HG03558 (cell line): ENCODE measurements around the gene AGFG2.
"Not testable (repeated sequence)": the region's sequence is repeated elsewhere in the genome, so short reads cannot be mapped to it uniquely, and the experiment has no call there.

Experiments used
- ATAC-seq: cut with Tn5 transposase; IDR thresholded peaks from one replicate; pipeline ENCODE4 v1.9.1; 2021; ENCODE audit warnings: moderate number of reproducible peaks; ENCODE audit not compliant: unreplicated experiment; ENCODE audit errors: extremely low read depth

The AGFG2 gene

GRCh38 chr7:100520138-100520537, 18.9 kb upstream of the AGFG2 start:
- no peak for ATAC-seq

- no peak for ATAC-seq
Measured at GRCh38 chr7:100521076-100521475, 17.9 kb upstream of the AGFG2 start.

GRCh38 chr7:100521909-100522593, 17.0 kb upstream of the AGFG2 start:
- ATAC-seq = not testable (repeated sequence)

GRCh38 chr7:100523192-100523591, 15.8 kb upstream of the AGFG2 start:
- not testable (repeated sequence) for ATAC-seq

- not testable (repeated sequence) for ATAC-seq
Measured at GRCh38 chr7:100528108-100528866, 10.7 kb upstream of the AGFG2 start.

DNA sequence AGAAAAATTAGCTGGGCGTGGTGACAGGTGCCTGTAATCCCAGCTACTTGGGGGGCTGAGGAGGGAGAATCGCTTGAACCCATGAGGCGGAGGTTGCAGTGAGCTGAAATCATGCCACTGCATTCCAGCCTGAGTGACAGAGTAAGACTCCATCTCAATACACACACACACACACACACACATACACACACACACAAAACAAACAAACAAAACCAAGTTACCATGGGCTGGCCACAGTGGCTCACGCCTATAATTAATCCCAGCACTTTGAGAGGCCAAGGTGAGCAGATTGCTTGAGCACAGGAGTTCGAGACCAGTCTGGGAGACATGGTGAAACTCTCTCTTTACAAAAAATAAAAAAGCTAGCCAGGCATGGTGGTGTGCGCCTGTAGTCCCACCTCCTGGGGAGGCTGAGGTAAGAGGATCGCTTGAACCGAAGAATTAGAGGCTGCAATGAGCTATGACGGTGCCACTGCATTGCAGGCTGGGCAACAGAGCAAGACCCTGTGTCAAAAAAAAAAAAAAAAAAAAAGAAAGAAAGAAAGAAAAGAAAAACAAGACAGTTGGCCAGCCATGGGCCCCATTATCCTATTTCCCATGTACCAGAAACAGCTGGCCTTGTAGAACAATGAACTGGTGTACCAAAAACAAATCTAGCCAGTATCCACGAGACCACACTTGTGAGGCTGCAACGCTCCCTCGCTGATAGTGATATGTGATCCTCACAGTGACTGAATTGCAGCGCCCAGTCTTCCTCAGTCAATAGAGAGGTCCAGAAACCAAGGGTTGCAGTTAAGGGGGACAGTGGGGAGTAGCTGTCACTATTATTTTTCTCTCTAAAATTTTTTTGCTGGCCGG, 6.6 kb upstream of the AGFG2 start:
- no peak for ATAC-seq

- ATAC-seq = not testable (repeated sequence)
Measured at GRCh38 chr7:100535982-100536381, 3.0 kb upstream of the AGFG2 start.

DNA sequence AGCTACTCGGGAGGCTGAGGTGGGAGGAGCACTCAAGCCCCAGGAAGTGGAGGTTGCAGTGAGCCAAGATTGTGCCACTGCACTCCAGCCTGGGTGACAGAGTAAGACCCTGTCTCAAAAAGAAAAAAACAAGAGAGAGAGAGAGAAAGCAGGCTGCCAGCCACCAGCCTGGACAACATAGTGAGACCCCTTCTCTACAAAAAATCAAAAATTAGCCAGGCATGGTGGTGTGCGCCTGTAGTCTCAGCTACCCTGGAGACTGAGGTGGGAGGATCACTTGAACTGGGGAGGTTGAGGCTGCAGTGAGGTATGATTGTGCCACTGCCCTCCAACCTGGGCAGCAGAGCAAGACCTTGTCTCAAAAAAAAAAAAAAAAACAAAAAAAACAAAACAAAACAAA, 2.3 kb upstream of the AGFG2 start:
- ATAC-seq = not testable (repeated sequence)

DNA sequence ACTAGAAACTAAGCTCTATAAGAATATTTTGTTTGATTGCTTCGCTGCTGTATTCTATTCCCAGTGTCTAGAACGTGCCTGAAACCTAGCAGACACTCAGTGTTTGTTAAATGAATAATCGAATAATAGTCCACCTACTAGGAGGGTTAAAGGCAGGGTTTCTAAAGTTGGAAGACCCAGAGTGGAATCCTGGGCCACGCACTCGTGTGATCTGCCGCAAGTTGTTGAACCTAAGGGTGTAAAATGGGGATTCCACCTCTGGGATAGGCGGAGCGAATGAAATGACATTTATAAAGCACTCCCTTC, 702 bp upstream of the AGFG2 start:
- no peak for ATAC-seq

DNA sequence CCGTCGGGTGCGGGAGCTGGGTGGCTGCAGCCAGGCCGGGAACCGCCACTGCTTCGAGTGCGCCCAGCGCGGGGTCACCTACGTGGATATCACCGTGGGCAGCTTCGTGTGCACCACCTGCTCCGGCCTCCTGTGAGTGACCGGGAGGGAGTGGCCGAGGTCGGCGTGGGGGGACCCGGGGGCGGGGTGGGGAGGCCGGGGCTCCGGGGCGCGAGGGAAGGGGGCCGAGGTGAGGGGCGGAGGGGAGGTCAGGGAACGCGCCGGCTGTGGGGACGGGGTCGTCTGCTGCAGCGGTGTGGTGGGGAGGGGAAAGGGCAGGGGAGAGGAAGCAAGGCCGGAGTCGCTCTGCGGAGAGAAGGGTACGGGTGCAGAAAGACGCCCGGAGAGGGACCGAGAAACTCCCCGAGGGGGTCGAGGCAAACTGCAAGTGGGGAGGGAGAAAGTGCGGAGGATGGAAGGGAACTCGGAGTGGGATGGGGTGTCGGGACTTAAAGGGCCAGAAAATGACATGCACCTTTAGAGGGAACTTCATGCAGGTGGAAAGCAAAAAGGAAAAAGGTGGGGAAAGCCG, 518 bp downstream of the AGFG2 start:
- ATAC-seq = no peak

DNA sequence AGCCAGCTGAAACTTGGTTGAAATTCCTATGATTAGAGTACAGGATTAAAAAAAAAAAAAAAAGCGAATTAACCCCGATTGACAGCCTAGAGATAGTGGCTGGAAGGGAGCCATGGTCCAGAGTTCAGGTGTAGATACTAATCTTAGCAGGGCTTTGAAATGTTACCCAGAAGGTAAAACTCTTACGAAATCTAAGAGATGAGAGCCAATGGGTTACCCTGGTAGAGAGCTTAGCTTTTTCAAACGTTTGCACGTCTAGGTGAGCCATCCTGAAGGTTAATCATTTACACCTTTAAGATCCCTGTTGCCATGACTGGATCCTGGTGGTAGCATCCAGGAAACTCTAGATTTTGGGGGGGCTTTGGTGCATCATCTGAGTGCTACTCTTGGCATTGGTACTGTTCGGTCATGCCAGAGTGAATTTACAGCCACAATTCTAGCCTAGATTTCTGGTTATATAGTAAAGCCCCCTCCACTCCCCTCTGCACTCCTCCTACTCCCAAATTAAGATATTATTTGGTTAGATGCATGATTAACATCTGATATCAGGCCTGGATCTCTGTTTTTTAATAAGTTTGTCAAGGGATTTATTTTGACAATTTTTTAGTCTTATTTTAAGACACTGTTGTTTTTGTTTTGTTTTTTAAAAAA, 1.2 kb downstream of the AGFG2 start:
- ATAC-seq = no peak

DNA sequence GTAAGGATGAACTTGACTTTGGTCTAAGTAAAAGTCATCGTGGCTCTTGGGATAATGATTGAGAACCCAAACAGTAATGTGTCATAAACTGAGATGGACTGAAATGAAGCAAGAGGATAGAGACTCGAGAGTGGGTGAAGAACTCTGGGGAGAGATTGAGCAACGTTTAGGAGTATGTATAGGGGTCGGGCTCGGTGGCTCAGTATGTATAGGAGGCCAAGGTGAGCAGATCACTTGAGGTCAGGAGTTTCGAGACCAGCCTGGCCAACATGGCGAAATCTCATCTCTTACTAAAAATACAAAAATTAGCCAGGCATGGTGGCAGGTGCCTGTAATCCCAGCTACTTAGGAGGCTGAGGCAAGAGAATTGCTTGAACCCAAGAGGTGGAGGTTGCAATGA, 2.3 kb downstream of the AGFG2 start:
- not testable (repeated sequence) for ATAC-seq

- no peak for ATAC-seq
Measured at GRCh38 chr7:100543586-100543985, 4.6 kb downstream of the AGFG2 start.

DNA sequence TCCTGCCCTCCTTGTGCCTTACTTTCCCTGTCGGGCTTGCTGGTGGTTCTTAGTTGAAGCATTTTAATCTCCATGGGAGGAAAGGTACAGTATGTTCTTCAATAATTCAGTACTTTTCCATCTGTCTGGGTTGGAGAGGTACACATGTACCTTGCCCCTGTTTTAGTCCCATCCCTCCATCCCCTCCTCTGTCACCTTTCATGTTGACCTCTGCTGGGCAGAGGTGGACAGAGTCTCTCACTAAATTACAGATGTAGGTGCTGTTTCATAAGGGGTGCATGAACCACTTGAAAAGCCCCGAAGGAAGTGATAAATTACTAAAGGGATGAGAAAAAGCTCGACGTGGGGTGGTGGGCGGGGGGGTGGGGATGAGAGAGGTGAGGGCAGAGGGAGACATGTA, 5.4 kb downstream of the AGFG2 start:
- ATAC-seq = no peak

DNA sequence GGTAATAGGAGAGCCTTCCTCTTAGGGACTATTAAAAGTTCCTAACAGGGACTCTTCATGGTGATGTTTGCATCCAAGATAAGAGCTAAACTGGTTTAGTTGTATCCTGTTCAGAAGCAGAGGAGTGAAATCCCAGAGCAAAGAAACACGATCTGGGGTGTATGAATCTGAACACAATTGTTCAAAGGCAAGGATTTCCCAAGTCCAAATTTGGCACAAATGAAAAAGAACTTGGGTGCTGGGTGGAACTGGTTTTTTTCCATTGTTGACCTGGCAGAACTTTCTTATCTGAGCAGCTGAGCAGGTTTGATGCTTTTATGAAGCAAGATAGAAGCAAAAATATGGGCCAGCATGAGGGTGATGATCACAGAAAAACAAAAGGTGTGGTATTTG, 6.0 kb downstream of the AGFG2 start:
- ATAC-seq = no peak

- ATAC-seq = peak; percentile 38
Measured at GRCh38 chr7:100545360-100546128, 6.5 kb downstream of the AGFG2 start.

GRCh38 chr7:100546129-100546925, 7.3 kb downstream of the AGFG2 start:
- ATAC-seq = no peak

- no peak for ATAC-seq
Measured at GRCh38 chr7:100546926-100547800, 8.2 kb downstream of the AGFG2 start.
